ENCODE results near the gene SPARCL1.
"Not testable (repeated sequence)": the region's sequence is repeated elsewhere in the genome, so short reads cannot be mapped to it uniquely, and the experiment has no call there.

SPARCL1 gene

GRCh38 chr4:87489678-87490077 is 39.5 kb downstream of the SPARCL1 start:
- Histone ChIP-seq H3K36me3 (ENCODE audit: control insufficient read depth, low read length) (no peaks in the 10 kb centered on the region), H3K4me3 (ENCODE audit: low read length) (no peak overlapping the region), H3K27me3 (ENCODE audit: control insufficient read depth, low read length) (no peaks in the 10 kb centered on the region), H3K9me2 (replicated peaks; ENCODE audit: control insufficient read depth, low read length) (no peaks in the 10 kb centered on the region), H3F3A (ENCODE audit: control insufficient read depth, insufficient read depth) (no peaks in the 10 kb centered on the region), H4K20me1 (ENCODE audit: control insufficient read depth, insufficient read depth, low read depth, low read length) (no peaks in the 10 kb centered on the region), H3K4me2 (ENCODE audit: low read length) (no peak overlapping the region), H3K79me2 (ENCODE audit: control insufficient read depth, low read length) (no peaks in the 10 kb centered on the region), H3K27ac (ENCODE audit: low read depth, low read length) (no peak overlapping the region), H3K9me3 (ENCODE audit: control insufficient read depth, insufficient read depth, low read length) (no peaks in the 10 kb centered on the region), H3K4me1 (ENCODE audit: control insufficient read depth, low read length) (no peaks in the 10 kb centered on the region)
- no peak for TF ChIP-seq EZH2phosphoT487 (IDR thresholded peaks at IDR 0.05; ENCODE audit: borderline replicate concordance, low read length)
- no peak for TF ChIP-seq CTCF (IDR thresholded peaks at IDR 0.05; ENCODE audit: low read depth, low read length, poor library complexity, severe bottlenecking)

GRCh38 chr4:87488666-87489065 is 40.5 kb downstream of the SPARCL1 start:
- not testable (repeated sequence) for H3K79me2 ChIP-seq (ENCODE audit: control insufficient read depth, low read length); H4K20me1 ChIP-seq (ENCODE audit: control insufficient read depth, insufficient read depth, low read depth, low read length); H3K27me3 ChIP-seq (ENCODE audit: control insufficient read depth, low read length); H3F3A ChIP-seq (ENCODE audit: control insufficient read depth, insufficient read depth); H3K27ac ChIP-seq (ENCODE audit: low read depth, low read length); H3K4me1 ChIP-seq (ENCODE audit: control insufficient read depth, low read length); H3K36me3 ChIP-seq (ENCODE audit: control insufficient read depth, low read length); H3K9me3 ChIP-seq (ENCODE audit: control insufficient read depth, insufficient read depth, low read length); H3K9me2 ChIP-seq (replicated peaks; ENCODE audit: control insufficient read depth, low read length); H3K4me3 ChIP-seq (ENCODE audit: low read length); H3K4me2 ChIP-seq (ENCODE audit: low read length)

GRCh38 chr4:87483247-87483646 is 45.9 kb downstream of the SPARCL1 start:
- H3F3A ChIP-seq (ENCODE audit: control insufficient read depth, insufficient read depth); H3K79me2 ChIP-seq (ENCODE audit: control insufficient read depth, low read length); H3K36me3 ChIP-seq (ENCODE audit: control insufficient read depth, low read length); H3K27me3 ChIP-seq (ENCODE audit: control insufficient read depth, low read length); H3K4me3 ChIP-seq (ENCODE audit: low read length); H4K20me1 ChIP-seq (ENCODE audit: control insufficient read depth, insufficient read depth, low read depth, low read length); H3K4me2 ChIP-seq (ENCODE audit: low read length); H3K4me1 ChIP-seq (ENCODE audit: control insufficient read depth, low read length); H3K9me2 ChIP-seq (replicated peaks; ENCODE audit: control insufficient read depth, low read length); H3K27ac ChIP-seq (ENCODE audit: low read depth, low read length); H3K9me3 ChIP-seq (ENCODE audit: control insufficient read depth, insufficient read depth, low read length): not testable (repeated sequence)

- Histone ChIP-seq H3K4me3 (ENCODE audit: low read length) (no peak overlapping the region), H3K9me3 (ENCODE audit: control insufficient read depth, insufficient read depth, low read length) (no peaks in the 10 kb centered on the region), H3K27me3 (ENCODE audit: control insufficient read depth, low read length) (no peaks in the 10 kb centered on the region), H3K4me1 (ENCODE audit: control insufficient read depth, low read length) (no peaks in the 10 kb centered on the region), H3K9me2 (replicated peaks; ENCODE audit: control insufficient read depth, low read length) (no peaks in the 10 kb centered on the region), H3K79me2 (ENCODE audit: control insufficient read depth, low read length) (no peaks in the 10 kb centered on the region), H3K4me2 (ENCODE audit: low read length) (no peak overlapping the region), H3K36me3 (ENCODE audit: control insufficient read depth, low read length) (no peaks in the 10 kb centered on the region), H3F3A (ENCODE audit: control insufficient read depth, insufficient read depth) (no peaks in the 10 kb centered on the region), H4K20me1 (ENCODE audit: control insufficient read depth, insufficient read depth, low read depth, low read length) (no peaks in the 10 kb centered on the region), H3K27ac (ENCODE audit: low read depth, low read length) (no peak overlapping the region)
- TF ChIP-seq EZH2phosphoT487 (IDR thresholded peaks at IDR 0.05; ENCODE audit: borderline replicate concordance, low read length) (no peak), CTCF (IDR thresholded peaks at IDR 0.05; ENCODE audit: low read depth, low read length, poor library complexity, severe bottlenecking) (no peak)
Measured at GRCh38 chr4:87481377-87481776, 47.8 kb downstream of the SPARCL1 start.

All from DOHH2 (cell line).